KG1 (cell line): ENCODE results near the gene TIMP3.

Experiments
- DNase-seq: peaks from one replicate; lab custom pipeline; 2025; lab: John Stamatoyannopoulos, UW

Gene TIMP3

GRCh38 chr22:32882774-32883530 lies 81.4 kb downstream of the TIMP3 start:
- DNase-seq, result no peak

DNA sequence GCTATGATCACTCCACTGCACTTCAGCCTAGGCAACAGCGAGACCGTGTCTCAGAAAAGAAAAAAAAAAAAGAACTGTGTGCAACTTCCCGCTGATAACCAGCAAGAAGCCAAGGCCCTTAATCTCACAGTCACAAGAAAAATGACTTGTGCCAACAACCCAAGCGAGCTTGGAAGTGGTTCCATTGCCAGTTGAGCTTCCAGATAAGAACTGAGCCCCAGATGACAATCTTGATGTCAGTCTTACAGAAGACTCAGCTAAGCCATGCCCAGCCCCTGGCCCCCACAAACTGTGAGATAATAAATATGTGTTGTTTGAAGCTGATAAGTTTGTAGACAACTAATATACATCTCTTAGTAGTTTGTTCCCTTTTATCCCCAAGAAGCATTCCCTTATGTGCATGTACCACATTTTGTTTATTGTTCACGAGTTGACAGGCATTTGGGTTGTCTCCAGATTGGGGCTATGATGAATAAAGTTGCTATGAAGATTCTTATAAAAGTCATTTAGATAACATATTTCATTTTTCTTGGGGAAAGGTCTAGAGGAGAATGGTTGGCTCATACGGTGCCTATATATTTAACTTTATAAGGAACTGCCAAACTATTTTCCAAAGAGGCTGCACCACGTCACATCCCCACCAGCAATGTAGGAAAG lies 85.9 kb downstream of the TIMP3 start:
- no peak for DNase-seq

GRCh38 chr22:32888976-32889375 lies 87.5 kb downstream of the TIMP3 start:
- no peak for DNase-seq

DNA sequence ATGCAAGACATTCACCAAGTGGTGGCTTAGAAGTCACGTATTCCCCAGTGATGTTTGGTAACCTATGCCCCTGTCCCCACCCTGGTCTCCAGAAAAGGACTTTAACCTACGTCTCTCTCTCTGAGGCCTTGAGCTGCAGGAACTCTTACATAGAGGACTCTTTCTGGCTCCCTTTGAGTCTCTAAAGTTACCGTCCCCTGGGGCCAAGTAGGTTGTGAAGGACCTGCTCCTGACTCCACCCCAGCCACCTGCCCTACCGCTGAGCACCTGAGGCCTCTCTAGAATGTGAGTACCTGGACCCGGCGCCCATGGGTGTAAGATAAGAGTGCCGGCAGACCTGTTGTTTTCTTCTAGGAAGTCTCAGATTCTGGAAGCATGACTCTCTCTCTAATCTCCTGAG lies 95.4 kb downstream of the TIMP3 start:
- no peak for DNase-seq

- no peak for DNase-seq
These were observed 95.9 kb downstream of the TIMP3 start for GRCh38 chr22:32897400-32897799.

GRCh38 chr22:32900886-32901635 lies 99.6 kb downstream of the TIMP3 start:
- DNase-seq, result no peak

GRCh38 chr22:32901925-32902324 lies 100.4 kb downstream of the TIMP3 start:
- DNase-seq, result no peak

- DNase-seq, result no peak
These were observed 102.0 kb downstream of the TIMP3 start for GRCh38 chr22:32903507-32903906.

DNA sequence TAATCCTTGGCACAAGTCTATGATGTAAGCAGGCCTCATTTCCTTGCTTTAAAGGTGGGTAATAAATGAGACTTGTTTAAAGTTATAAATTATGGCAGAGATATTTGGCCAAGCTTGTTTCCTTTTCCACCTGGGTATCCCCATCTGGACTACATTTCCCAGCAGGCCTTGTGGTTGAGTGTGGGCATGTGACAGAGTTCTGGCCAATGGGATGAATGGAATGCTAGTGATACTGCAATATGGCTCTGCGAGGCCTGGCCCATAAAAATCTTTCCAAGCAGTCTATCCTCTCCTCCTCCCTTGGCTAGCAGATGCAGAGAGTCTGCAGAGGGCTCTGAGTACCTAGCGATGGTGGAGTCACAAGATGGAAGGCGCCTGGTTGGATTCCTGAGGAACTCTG lies 102.5 kb downstream of the TIMP3 start:
- no peak for DNase-seq

- no peak for DNase-seq
These were observed 103.9 kb downstream of the TIMP3 start for GRCh38 chr22:32905400-32905799.

- no peak for DNase-seq
These were observed 108.3 kb downstream of the TIMP3 start for GRCh38 chr22:32909581-32910428.

DNA sequence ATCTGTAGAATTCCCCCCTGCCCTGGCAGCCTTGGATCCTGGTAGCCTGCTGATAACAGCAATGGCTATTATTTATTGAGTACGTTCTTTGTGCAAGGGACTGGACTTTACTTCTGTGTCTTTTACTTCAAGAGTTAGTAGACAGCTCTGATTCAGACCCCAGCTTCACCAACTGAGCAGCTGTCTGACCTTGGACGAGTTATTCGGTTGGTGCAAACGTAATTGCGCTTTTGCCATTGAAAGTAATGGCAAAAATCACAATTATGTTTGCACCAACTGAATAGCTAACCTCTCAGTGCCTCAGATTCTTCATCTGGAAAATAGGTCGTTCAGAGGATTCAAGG lies 108.9 kb downstream of the TIMP3 start:
- no peak for DNase-seq

- no peak for DNase-seq
These were observed 110.0 kb downstream of the TIMP3 start for GRCh38 chr22:32911503-32911902.
